ENCODE results near the gene KITLG. TPM values are rescaled to one million over a fixed set of nuclear protein-coding genes. Genes with fewer than 3 reads are reported as not detected.
A peak's percentile ranks its signal among the peaks of the same experiment; 100 is the strongest.

Gene KITLG
- polyA plus RNA-seq, 1 donor (not counting 4 experiments of a cell fraction or from before 2014, with no cell fraction given), result 21.2 TPM

DNA sequence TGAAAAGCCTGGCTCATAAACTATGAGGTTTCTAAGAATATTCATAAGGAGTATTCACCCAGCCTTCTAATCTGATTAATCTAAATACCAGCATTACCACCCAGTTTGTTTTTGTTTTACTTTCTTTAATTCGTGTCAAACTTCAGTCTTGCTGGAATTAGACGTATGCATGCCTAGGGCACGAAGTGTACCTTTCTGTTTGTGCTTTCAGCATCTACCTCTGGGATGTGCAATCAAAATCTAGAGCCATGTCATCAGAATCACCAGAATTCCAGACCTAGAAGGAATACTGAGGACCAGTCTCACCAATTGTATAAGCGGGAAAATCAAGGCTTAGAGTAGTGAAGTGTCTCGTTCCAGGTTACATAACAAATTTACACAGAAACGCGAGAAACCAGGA, 57.3 kb downstream of the KITLG start:
- FAIRE-seq (peak; percentile 61), DNase-seq (ENCODE audit: low read depth, low spot score) (no peak)
- Histone ChIP-seq H3K36me3 (ENCODE audit: control insufficient read depth in 2 of 2, extremely low read depth in 1 of 2, insufficient read depth in 2 of 2, low read length in 2 of 2) (peaks cover 2 to 6% of the 10 kb centered on the region in 2 experiments), H3K9me1 (ENCODE audit: control insufficient read depth, extremely low read depth, insufficient read depth, low read length) (no peaks in the 10 kb centered on the region), H2AFZ (ENCODE audit: control insufficient read depth, low read length) (no peak overlapping the region), H3K4me1 (ENCODE audit: control insufficient read depth, extremely low read depth, insufficient read depth, low read length) (peaks cover 16% of the 10 kb centered on the region), H3K9me3 (ENCODE audit: control insufficient read depth, low read depth, low read length) (no peaks in the 10 kb centered on the region), H3K9ac (ENCODE audit: control insufficient read depth, extremely low read depth, insufficient read depth, low read length) (no peak overlapping the region), H3K4me3 (ENCODE audit: control insufficient read depth in 2 of 3, extremely low read depth in 1 of 3, insufficient read depth in 2 of 3, low read depth in 1 of 3, low read length in 3 of 3) (no peak overlapping the region), H4K20me1 (ENCODE audit: control insufficient read depth, extremely low read depth, insufficient read depth, low read length) (no peaks in the 10 kb centered on the region), H3K27ac (ENCODE audit: control insufficient read depth, insufficient read depth, low read length) (no peak overlapping the region), H3K79me2 (ENCODE audit: control insufficient read depth, insufficient read depth, low read length) (no peaks in the 10 kb centered on the region), H3K4me2 (ENCODE audit: control insufficient read depth, extremely low read depth, insufficient read depth, low read depth, low read length) (no peak overlapping the region), H3K27me3 (ENCODE audit: control insufficient read depth, extremely low read depth, insufficient read depth, low read length) (no peaks in the 10 kb centered on the region)
- no peak for TF ChIP-seq EZH2 (IDR thresholded peaks at IDR 0.05; ENCODE audit: low read length)
- TF ChIP-seq, protein P1, sequence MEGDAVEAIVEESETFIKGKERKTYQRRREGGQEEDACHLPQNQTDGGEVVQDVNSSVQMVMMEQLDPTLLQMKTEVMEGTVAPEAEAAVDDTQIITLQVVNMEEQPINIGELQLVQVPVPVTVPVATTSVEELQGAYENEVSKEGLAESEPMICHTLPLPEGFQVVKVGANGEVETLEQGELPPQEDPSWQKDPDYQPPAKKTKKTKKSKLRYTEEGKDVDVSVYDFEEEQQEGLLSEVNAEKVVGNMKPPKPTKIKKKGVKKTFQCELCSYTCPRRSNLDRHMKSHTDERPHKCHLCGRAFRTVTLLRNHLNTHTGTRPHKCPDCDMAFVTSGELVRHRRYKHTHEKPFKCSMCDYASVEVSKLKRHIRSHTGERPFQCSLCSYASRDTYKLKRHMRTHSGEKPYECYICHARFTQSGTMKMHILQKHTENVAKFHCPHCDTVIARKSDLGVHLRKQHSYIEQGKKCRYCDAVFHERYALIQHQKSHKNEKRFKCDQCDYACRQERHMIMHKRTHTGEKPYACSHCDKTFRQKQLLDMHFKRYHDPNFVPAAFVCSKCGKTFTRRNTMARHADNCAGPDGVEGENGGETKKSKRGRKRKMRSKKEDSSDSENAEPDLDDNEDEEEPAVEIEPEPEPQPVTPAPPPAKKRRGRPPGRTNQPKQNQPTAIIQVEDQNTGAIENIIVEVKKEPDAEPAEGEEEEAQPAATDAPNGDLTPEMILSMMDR (optimal IDR thresholded peaks at IDR 0.05 in 1 of 3, IDR thresholded peaks at IDR 0.05 in 1 of 3, conservative IDR thresholded peaks at IDR 0.05 in 1 of 3; ENCODE audit: extremely low read depth in 1 of 3, insufficient read depth in 2 of 3, low read length in 3 of 3), result no peak
- dilution Hi-C loops (cut with MboI; ENCODE audit: extremely low pct_ligation_motif_present, low sequenced_read_pairs), result no loop called here

DNA sequence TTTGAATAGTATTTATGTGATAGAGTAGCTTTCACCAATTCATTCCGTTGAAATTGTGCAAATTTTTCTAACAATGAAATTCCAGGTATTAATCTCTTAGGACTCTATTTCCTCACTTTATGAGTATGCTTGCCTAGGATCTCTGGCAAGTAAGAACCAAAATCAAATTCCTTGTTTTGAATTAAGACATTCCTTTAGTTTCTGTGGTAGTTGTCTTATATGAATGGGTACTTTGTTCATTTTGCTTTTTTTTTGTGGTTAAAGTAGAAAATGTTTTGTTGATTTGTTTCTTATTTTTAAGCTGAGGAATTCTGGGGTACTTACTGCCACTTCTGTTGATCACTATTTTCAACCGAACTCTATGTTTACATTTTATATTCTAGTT, 59.8 kb downstream of the KITLG start:
- no peaks in the 10 kb centered on the region for H3K27me3 ChIP-seq (ENCODE audit: control insufficient read depth, extremely low read depth, insufficient read depth, low read length)
- H3K9ac ChIP-seq (ENCODE audit: control insufficient read depth, extremely low read depth, insufficient read depth, low read length), result no peak overlapping the region
- H3K9me3 ChIP-seq (ENCODE audit: control insufficient read depth, low read depth, low read length), result no peaks in the 10 kb centered on the region
- dilution Hi-C loops (cut with MboI; ENCODE audit: extremely low pct_ligation_motif_present, low sequenced_read_pairs), result no loop called here
- FAIRE-seq, result no peak
- no peaks in the 10 kb centered on the region for H3K79me2 ChIP-seq (ENCODE audit: control insufficient read depth, insufficient read depth, low read length)
- peaks cover 0 to 7% of the 10 kb centered on the region in 2 experiments for H3K36me3 ChIP-seq (ENCODE audit: control insufficient read depth in 2 of 2, extremely low read depth in 1 of 2, insufficient read depth in 2 of 2, low read length in 2 of 2)
- H3K9me1 ChIP-seq (ENCODE audit: control insufficient read depth, extremely low read depth, insufficient read depth, low read length), result no peaks in the 10 kb centered on the region
- peaks cover 22% of the 10 kb centered on the region for H3K4me1 ChIP-seq (ENCODE audit: control insufficient read depth, extremely low read depth, insufficient read depth, low read length)
- no peak for TF ChIP-seq EZH2 (IDR thresholded peaks at IDR 0.05; ENCODE audit: low read length)
- TF ChIP-seq, protein P1 (optimal IDR thresholded peaks at IDR 0.05 in 1 of 3, IDR thresholded peaks at IDR 0.05 in 1 of 3, conservative IDR thresholded peaks at IDR 0.05 in 1 of 3; ENCODE audit: extremely low read depth in 1 of 3, insufficient read depth in 2 of 3, low read length in 3 of 3), result no peak
- H2AFZ ChIP-seq (ENCODE audit: control insufficient read depth, low read length), result no peak overlapping the region
- no peak for DNase-seq (ENCODE audit: low read depth, low spot score)
- H3K4me3 ChIP-seq (ENCODE audit: control insufficient read depth in 2 of 3, extremely low read depth in 1 of 3, insufficient read depth in 2 of 3, low read depth in 1 of 3, low read length in 3 of 3), result peak overlapping the region in 1 of 3 experiments; percentile 19
- H3K4me2 ChIP-seq (ENCODE audit: control insufficient read depth, extremely low read depth, insufficient read depth, low read depth, low read length), result peak overlapping the region; percentile 62
- peak overlapping the region; percentile 27 for H3K27ac ChIP-seq (ENCODE audit: control insufficient read depth, insufficient read depth, low read length)
- H4K20me1 ChIP-seq (ENCODE audit: control insufficient read depth, extremely low read depth, insufficient read depth, low read length), result no peaks in the 10 kb centered on the region

All from keratinocyte (primary cell).